Measurements from ENCODE around the gene SSU72. TPM values are rescaled to one million over a fixed set of nuclear protein-coding genes. Genes with fewer than 3 reads are reported as not detected.

The SSU72 gene
- total RNA-seq, 1 experiment from 2014 or later, result 179 TPM

DNA sequence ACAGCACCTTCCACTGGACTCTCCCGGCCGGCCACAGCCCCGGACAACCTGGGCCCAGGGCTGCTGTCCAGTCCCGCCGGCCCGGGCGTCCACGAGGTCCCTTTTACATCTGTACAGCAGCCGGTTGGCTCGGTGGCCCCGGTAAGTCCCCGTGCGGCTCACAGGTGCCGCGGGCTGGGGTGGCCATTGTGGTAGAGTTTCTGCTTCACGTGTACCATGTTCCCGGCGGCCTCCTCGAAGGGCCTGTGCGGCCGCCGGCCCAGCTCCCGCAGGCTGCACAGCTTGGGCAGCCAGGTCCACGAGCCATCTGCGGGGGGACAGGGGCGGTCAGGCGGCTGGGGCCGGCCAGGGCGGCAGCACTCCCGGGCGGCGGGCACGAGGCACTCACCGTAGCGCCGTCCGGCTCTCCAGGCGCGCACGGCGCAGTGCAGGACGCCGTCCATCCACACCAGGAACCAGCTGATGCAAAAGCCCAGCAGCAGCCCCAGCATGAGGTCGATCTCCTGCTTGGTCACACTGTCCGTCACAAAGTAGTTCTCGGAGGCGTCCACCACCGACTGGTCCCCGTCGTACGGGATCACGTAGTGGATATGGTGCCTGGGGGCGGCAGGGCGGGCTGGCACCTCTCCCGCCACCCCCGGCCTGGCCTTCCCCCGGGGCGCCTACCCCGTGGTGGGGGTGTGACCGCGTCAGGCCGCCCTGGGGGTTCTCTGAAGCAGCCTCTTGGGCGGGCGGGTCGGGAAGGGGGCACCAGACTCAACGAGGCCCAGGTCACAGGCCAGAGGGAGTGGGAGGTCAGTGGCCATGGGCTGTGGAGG, 39.3 kb downstream of the SSU72 start:
- Mint-ChIP-seq H3K4me3 (no peak overlapping the region), H3K27me3 (ENCODE audit: low read depth) (no peaks in the 10 kb centered on the region), H3K36me3 (ENCODE audit: insufficient read depth in 1 of 3, low read depth in 3 of 3) (peaks cover 8 to 23% (median 14%) of the 10 kb centered on the region in 3 experiments), H3K4me1 (peaks cover 0 to 4% of the 10 kb centered on the region in 2 experiments; a peak in 2 of 4 replicates), H3K9me3 (peaks cover 7 to 8% of the 10 kb centered on the region in 2 experiments; a peak in 4 of 5 replicates), H3K27ac (no peak overlapping the region)
- Histone ChIP-seq H3K79me1 (ENCODE audit: insufficient read depth, low read depth, low read length, poor library complexity, severe bottlenecking) (no peaks in the 10 kb centered on the region), H3K14ac (ENCODE audit: insufficient read depth, low read length) (no peak overlapping the region), H2BK12ac (ENCODE audit: insufficient read length, low read depth, low read length) (no peak overlapping the region), H4K91ac (ENCODE audit: insufficient read length, low read depth, low read length) (no peak overlapping the region), H4K20me1 (ENCODE audit: control insufficient read depth, insufficient read depth, insufficient read length) (no peaks in the 10 kb centered on the region), H2AK5ac (ENCODE audit: insufficient read length, low read length) (no peak overlapping the region), H2BK15ac (ENCODE audit: low read depth, low read length) (no peak overlapping the region), H2BK20ac (ENCODE audit: low read depth, low read length, poor library complexity, severe bottlenecking) (no peak overlapping the region), H3K27me3 (ENCODE audit: insufficient read depth, low read length) (no peaks in the 10 kb centered on the region), H3K79me2 (ENCODE audit: insufficient read depth, low read length) (no peaks in the 10 kb centered on the region), H2BK120ac (ENCODE audit: low read depth, low read length, poor library complexity, severe bottlenecking) (no peak overlapping the region), H3K4me2 (ENCODE audit: insufficient read depth, insufficient read length, low read length) (no peak overlapping the region), H3K23me2 (ENCODE audit: insufficient read length, low read depth, low read length, poor library complexity, severe bottlenecking) (peaks cover 3% of the 10 kb centered on the region), H3K4me1 (ENCODE audit: insufficient read depth, low read length) (no peaks in the 10 kb centered on the region), H3K9me3 (ENCODE audit: control insufficient read depth, low read depth, low read length) (no peaks in the 10 kb centered on the region), H2BK5ac (ENCODE audit: insufficient read length, low read length) (no peak overlapping the region), H3K27ac (ENCODE audit: insufficient read length, low read depth, low read length) (no peak overlapping the region), H4K5ac (ENCODE audit: insufficient read length, low read depth, low read length) (no peak overlapping the region), H3K4ac (ENCODE audit: low read depth, low read length) (no peak overlapping the region), H4K8ac (replicated peaks; ENCODE audit: insufficient read length, low read depth, low read length) (no peak overlapping the region), H3T11ph (ENCODE audit: low read length) (no peak overlapping the region), H3K18ac (ENCODE audit: insufficient read length, low read depth, low read length) (no peak overlapping the region), H3K56ac (ENCODE audit: insufficient read length, low read depth, low read length) (no peak overlapping the region), H3K9ac (ENCODE audit: extremely low read depth, insufficient read length, low read length) (no peak overlapping the region), H3K23ac (ENCODE audit: insufficient read length, low read depth, low read length) (no peak overlapping the region), H2AFZ (ENCODE audit: low read length) (no peak overlapping the region)
- no CpG with 5 or more reads among the region's 66 CpGs for WGBS (ENCODE audit: extremely low coverage, insufficient read length, low lambda C conversion rate)
- DNase-seq, result no peak
- TF ChIP-seq, protein P1, sequence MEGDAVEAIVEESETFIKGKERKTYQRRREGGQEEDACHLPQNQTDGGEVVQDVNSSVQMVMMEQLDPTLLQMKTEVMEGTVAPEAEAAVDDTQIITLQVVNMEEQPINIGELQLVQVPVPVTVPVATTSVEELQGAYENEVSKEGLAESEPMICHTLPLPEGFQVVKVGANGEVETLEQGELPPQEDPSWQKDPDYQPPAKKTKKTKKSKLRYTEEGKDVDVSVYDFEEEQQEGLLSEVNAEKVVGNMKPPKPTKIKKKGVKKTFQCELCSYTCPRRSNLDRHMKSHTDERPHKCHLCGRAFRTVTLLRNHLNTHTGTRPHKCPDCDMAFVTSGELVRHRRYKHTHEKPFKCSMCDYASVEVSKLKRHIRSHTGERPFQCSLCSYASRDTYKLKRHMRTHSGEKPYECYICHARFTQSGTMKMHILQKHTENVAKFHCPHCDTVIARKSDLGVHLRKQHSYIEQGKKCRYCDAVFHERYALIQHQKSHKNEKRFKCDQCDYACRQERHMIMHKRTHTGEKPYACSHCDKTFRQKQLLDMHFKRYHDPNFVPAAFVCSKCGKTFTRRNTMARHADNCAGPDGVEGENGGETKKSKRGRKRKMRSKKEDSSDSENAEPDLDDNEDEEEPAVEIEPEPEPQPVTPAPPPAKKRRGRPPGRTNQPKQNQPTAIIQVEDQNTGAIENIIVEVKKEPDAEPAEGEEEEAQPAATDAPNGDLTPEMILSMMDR (conservative IDR thresholded peaks at IDR 0.05), result no peak
